GM18505 (cell line): ENCODE results near the gene ATP13A3.

ENCODE experiments used
- ATAC-seq: cut with Tn5 transposase; IDR thresholded peaks from one replicate; pipeline ENCODE4 v1.9.1; 2021; ENCODE audit not compliant: unreplicated experiment
- POLR2A ChIP-seq: IDR thresholded peaks from 4 replicates; pipeline ENCODE4 v1.6.1; 2011; ENCODE audit warnings: borderline replicate concordance; ENCODE audit not compliant: insufficient read depth, insufficient read length; ENCODE audit errors: extremely low read depth

Gene ATP13A3

DNA sequence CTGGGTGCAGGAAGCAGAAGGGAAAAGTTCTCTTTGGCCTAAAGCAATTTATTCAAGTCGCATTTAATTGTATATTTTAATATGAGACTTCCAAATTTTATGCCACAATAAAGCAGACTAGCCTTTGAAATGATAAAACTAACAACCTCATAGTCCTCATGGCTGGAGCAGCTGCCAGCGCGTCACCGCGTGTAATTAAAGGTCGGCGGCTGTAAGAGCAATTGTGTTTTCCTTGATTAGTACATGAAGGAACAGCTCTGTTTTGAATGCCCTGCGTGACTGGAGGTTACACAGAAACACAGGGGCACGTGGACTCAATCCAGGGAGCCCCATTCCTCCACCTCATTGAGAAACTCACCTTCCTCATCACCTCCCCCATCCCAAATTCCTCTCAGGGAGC, 107.2 kb downstream of the ATP13A3 start:
- no peak for TF ChIP-seq POLR2A
- no peak for ATAC-seq

DNA sequence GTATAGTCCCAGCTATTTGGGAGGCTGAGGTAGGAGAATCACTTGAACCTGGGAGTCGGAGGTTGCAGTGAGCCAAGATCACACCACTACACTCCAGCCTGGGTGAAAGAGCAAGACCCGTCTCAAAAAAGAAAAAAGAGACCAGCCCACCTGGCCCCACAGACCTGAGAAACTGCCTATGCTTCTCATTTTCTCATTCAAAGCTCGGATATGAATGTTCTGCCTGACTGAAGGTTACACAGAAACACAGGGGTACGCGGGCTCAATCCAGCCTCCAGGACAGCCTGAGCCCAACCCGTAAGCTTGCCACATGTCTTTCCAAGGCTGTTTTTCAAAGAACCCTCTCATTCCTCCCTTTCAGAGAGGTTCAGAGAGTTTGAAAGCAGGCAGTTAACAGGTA, 107.6 kb downstream of the ATP13A3 start:
- no peak for ATAC-seq

GRCh38 chr3:194377708-194378107, 109.1 kb downstream of the ATP13A3 start:
- no peak for ATAC-seq
- TF ChIP-seq POLR2A = no peak

More for the DNA sequence above, 107.6 kb downstream of the ATP13A3 start:
- TF ChIP-seq POLR2A = no peak

GRCh38 chr3:194376241-194376560, 110.6 kb downstream of the ATP13A3 start:
- TF ChIP-seq POLR2A = no peak
- no peak for ATAC-seq

GRCh38 chr3:194375473-194376240, 111.1 kb downstream of the ATP13A3 start:
- TF ChIP-seq POLR2A = no peak
- ATAC-seq = no peak

DNA sequence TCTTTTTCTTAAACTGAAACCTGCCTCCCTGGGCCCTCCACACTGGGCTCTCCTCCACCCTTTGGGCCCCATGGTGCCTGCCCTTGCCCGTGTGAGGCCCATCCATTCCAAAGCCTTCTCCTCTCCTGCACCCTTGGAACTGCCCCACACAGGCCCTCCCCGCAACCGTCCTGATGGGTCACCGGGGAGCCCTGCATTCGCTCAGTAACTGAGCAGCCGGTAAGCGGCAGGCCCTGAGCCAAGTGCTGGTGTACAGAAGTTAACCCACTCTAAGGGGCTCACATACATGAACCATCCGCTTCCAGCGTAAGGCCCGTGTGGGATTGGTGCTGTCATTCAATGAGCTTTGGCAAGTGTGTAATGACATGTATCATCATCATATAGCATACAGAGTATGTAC, 111.9 kb downstream of the ATP13A3 start:
- ATAC-seq = no peak
- TF ChIP-seq POLR2A = no peak

DNA sequence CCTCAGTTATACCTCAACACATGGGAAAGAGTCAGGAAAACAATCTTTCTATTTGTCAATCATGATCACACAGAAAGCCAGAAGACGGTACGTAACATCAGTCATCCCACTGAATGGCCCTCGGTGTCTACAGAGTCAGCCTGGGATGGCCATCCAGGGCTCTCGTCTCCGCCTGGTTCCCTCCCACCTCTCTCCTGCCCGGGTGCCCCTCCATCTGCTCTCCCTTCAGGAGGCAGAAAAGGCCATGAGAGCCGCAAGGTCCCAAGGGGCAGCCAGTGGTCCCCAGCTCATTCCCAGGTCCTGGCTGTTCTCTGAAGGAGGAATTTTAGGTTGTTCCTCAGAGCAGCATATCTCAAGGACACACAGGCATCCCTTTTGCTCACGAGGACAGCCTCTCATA, 112.9 kb downstream of the ATP13A3 start:
- ATAC-seq = no peak

DNA sequence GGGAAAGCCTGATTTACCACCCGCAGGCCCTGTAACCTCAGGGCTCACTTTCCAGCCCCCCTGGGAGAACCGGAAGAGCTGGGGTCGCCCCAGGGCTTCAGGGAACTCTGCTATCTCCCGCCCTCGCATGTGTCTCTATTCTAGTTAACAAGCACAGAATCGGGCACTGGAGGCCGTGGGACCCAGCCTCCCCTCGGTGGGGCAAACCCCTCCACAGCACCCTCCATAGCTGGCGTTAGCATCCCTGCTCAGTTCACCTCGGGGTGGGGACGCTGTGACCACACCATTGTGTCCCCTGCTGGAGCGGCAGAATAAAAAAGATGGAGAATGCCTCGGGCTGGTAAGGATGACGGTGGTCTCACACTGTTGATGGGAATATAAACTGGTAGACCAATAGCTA, 113.8 kb downstream of the ATP13A3 start:
- no peak for ATAC-seq
- TF ChIP-seq POLR2A = no peak

More for the DNA sequence above, 112.9 kb downstream of the ATP13A3 start:
- TF ChIP-seq POLR2A = no peak

DNA sequence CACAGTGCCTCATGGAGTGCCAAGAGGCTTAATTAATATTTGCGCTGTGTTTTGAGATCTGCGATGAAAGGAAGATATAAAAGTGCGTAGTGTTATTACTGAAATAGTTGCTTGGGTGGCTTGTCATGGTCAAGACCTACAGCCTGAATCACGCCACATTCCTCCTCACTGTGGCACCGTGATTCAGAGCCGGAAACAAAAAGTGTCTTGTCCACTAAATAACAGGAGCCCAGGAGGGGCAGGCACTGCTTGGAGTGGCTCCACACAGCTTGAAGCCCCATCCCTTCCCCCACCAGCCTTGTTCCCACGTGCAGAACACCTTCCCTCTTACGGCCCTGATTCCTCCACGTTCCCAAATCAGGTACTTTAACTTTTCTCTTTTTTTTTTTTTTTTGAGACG, 116.0 kb downstream of the ATP13A3 start:
- TF ChIP-seq POLR2A = no peak
- ATAC-seq = no peak

DNA sequence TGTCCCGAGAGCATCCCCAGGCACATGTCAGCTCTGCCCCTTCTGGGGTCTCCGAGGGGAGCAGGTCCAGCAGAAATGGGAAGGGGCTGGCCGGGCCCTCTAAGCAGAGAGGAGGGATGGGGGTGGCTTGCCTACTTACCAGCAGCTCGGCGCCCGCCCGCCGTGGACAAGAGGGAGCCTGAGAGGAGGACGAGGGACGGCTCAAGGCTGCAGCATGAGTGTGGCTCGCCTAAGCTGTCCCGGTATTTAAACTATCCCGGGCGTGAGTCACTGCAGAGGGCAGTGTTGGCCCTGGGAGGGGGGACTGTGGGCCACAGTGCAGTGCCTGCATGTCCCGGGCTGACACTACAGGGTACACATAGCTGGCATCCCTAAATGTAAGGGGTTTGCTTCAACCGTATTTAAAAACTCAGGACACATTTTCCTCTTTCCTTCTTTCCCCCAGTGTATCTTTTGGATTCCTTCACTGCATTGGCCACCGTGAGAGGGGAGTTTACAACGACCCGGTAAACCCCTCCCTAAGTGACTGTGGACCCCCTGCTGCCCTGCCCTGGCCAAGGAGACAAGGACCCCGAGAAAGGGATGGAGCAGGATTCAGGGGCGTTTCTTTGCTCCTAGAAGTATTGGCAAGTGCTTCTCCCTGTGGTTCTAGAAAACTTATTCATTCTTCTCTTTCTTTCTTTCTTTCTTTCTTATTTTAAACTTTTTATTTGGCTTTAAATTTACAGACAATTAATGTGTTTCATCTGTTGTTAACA, 117.1 kb downstream of the ATP13A3 start, which contains the start of gene LRRC15:
TSS of gene LRRC15 (minus strand) at position 222 of the 758 bp plus-strand sequence. CDS start 8,700 bp downstream, outside the sequence.
- no peak for TF ChIP-seq POLR2A

GRCh38 chr3:194368918-194369317, 117.9 kb downstream of the ATP13A3 start:
- ATAC-seq = no peak
- no peak for TF ChIP-seq POLR2A

More for the DNA sequence above, 117.1 kb downstream of the ATP13A3 start, which contains the start of gene LRRC15:
- no peak for ATAC-seq

DNA sequence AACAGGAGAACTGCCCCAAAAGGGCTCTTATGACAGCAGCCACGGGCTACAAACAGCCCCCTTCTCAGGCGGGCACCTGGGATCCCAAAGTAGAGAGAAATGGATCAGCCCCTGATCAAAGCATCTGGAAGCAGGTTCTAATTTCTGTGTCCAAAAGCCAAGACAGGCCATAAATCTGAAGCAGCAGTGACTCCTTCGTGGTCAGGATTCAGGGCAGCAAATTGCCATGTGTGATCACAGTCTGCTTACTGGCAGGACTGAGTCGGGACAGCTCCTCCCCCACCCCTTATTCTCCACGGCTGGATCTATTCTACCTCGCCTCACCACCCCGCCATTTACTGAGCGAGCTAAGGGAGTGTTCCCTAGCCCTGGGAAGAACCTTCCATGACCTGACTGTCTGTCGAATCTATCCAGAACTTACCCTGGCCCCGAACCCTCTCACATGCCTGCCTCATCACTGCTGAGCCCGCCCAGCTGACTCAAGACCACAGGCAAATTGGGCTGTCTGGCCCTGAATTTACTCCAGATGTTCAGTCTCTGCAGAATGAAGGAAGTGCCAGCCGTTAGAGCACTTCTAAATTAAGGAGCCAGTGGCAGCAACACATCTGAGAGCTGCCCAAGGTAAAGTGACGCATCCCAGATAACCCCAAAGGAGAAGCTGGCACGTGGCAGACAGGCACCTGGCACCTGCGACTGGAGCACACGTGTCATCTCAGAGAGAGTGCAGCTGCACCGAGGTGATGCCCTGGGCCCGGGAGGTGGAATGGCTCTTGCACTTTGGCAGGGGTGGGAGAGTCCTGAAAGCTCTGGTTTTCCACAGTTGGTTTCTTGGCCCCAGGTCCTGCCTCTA, 118.6 kb downstream of the ATP13A3 start:
- no peak for TF ChIP-seq POLR2A
- ATAC-seq = no peak

GRCh38 chr3:194365978-194366490, 120.8 kb downstream of the ATP13A3 start:
- TF ChIP-seq POLR2A = no peak
- ATAC-seq = no peak

DNA sequence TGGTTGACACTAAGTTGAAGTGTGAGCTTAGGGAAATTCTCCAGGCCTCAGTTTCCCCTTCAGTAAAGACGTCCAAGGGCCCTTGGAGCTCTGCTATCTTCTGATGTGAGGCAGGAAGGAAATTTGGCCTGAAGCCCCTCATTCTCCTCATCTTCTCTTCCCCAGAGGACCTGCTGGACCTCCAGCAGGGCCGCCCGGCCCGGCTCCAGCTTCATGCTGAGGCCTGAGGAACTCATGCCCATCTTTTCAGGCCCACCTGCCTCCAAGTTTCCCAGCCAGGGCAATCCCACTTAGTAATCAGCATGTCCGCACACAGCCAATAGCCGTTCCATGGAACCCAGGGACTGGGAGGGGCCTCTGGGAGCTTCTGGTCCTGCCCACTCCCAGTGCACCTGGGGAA, 121.3 kb downstream of the ATP13A3 start:
- TF ChIP-seq POLR2A = no peak
- no peak for ATAC-seq
